ENCODE data around the gene TRAF3.

TRAF3 gene

GRCh38 chr14:102732924-102733323 lies 44.3 kb upstream of the TRAF3 start:
- ATAC-seq (ENCODE audit: insufficient read depth, low read depth) (no peak), DNase-seq (no peak)
- no peak overlapping the region for H3K4me3 ChIP-seq (ENCODE audit: low read depth in 1 of 2, low read length in 2 of 2)
- TF ChIP-seq EZH2 (IDR thresholded peaks at IDR 0.05; ENCODE audit: borderline replicate concordance, low read depth, low read length, severe bottlenecking), result no peak
- no peak for TF ChIP-seq CTCF (IDR thresholded peaks at IDR 0.05; ENCODE audit: borderline replicate concordance, extremely low read depth, low read length, poor library complexity, severe bottlenecking)
- no peak overlapping the region for H2AFZ ChIP-seq (ENCODE audit: low read depth, low read length)
- H3K79me2 ChIP-seq (ENCODE audit: insufficient read depth, low read length), result no peaks in the 10 kb centered on the region
- H3K36me3 ChIP-seq (ENCODE audit: insufficient read depth, low read length), result peaks cover 25% of the 10 kb centered on the region
- H4K20me1 ChIP-seq (ENCODE audit: insufficient read depth, low read length), result 0 out of 2 replicates have a peak, but pooled peaks cover 12% of the 10 kb centered on the region
- no peaks in the 10 kb centered on the region for H3K27me3 ChIP-seq (ENCODE audit: insufficient read depth, low read length, poor library complexity)
- no peak overlapping the region for H3K4me2 ChIP-seq (ENCODE audit: insufficient read depth, low read length)
- no peaks in the 10 kb centered on the region for H3K4me1 ChIP-seq (ENCODE audit: insufficient read depth, low read length)
- no peak overlapping the region for H3K27ac ChIP-seq (ENCODE audit: low read length)
- H3K9me3 ChIP-seq (ENCODE audit: insufficient read depth, low read length, severe bottlenecking), result no peaks in the 10 kb centered on the region
- no peak overlapping the region for H3K9ac ChIP-seq (ENCODE audit: low read depth, low read length)

GRCh38 chr14:102733326-102733725 lies 43.9 kb upstream of the TRAF3 start:
- TF ChIP-seq EZH2 (IDR thresholded peaks at IDR 0.05; ENCODE audit: borderline replicate concordance, low read depth, low read length, severe bottlenecking), result no peak
- TF ChIP-seq CTCF (IDR thresholded peaks at IDR 0.05; ENCODE audit: borderline replicate concordance, extremely low read depth, low read length, poor library complexity, severe bottlenecking), result no peak
- Histone ChIP-seq H3K9me3 (ENCODE audit: insufficient read depth, low read length, severe bottlenecking) (no peaks in the 10 kb centered on the region), H4K20me1 (ENCODE audit: insufficient read depth, low read length) (0 out of 2 replicates have a peak, but pooled peaks cover 12% of the 10 kb centered on the region), H3K4me3 (ENCODE audit: low read depth in 1 of 2, low read length in 2 of 2) (no peak overlapping the region), H3K9ac (ENCODE audit: low read depth, low read length) (no peak overlapping the region), H3K27me3 (ENCODE audit: insufficient read depth, low read length, poor library complexity) (no peaks in the 10 kb centered on the region), H3K4me1 (ENCODE audit: insufficient read depth, low read length) (no peaks in the 10 kb centered on the region), H3K36me3 (ENCODE audit: insufficient read depth, low read length) (peaks cover 21% of the 10 kb centered on the region), H2AFZ (ENCODE audit: low read depth, low read length) (no peak overlapping the region), H3K4me2 (ENCODE audit: insufficient read depth, low read length) (no peak overlapping the region), H3K79me2 (ENCODE audit: insufficient read depth, low read length) (no peaks in the 10 kb centered on the region), H3K27ac (ENCODE audit: low read length) (no peak overlapping the region)
- DNase-seq (no peak), ATAC-seq (ENCODE audit: insufficient read depth, low read depth) (no peak)

GRCh38 chr14:102734436-102734835 lies 42.8 kb upstream of the TRAF3 start:
- peaks cover 13% of the 10 kb centered on the region for H3K36me3 ChIP-seq (ENCODE audit: insufficient read depth, low read length)

More at GRCh38 chr14:102734436-102734835, 42.8 kb upstream of the TRAF3 start:
- TF ChIP-seq EZH2 (IDR thresholded peaks at IDR 0.05; ENCODE audit: borderline replicate concordance, low read depth, low read length, severe bottlenecking), result no peak
- TF ChIP-seq CTCF (IDR thresholded peaks at IDR 0.05; ENCODE audit: borderline replicate concordance, extremely low read depth, low read length, poor library complexity, severe bottlenecking), result no peak
- DNase-seq (no peak), ATAC-seq (ENCODE audit: insufficient read depth, low read depth) (no peak)
- H3K4me1 ChIP-seq (ENCODE audit: insufficient read depth, low read length), result no peaks in the 10 kb centered on the region
- H4K20me1 ChIP-seq (ENCODE audit: insufficient read depth, low read length), result 0 out of 2 replicates have a peak, but pooled peaks cover 12% of the 10 kb centered on the region
- no peak overlapping the region for H2AFZ ChIP-seq (ENCODE audit: low read depth, low read length)
- no peak overlapping the region for H3K9ac ChIP-seq (ENCODE audit: low read depth, low read length)
- no peaks in the 10 kb centered on the region for H3K9me3 ChIP-seq (ENCODE audit: insufficient read depth, low read length, severe bottlenecking)
- no peak overlapping the region for H3K4me2 ChIP-seq (ENCODE audit: insufficient read depth, low read length)
- no peaks in the 10 kb centered on the region for H3K79me2 ChIP-seq (ENCODE audit: insufficient read depth, low read length)
- no peak overlapping the region for H3K27ac ChIP-seq (ENCODE audit: low read length)
- H3K27me3 ChIP-seq (ENCODE audit: insufficient read depth, low read length, poor library complexity), result no peaks in the 10 kb centered on the region
- H3K4me3 ChIP-seq (ENCODE audit: low read depth in 1 of 2, low read length in 2 of 2), result no peak overlapping the region

Measured in DND-41 (cell line).